CD4-positive, alpha-beta T cell treated with Interleukin-17A for 4 hours (primary cell): Measurements from ENCODE around the gene CCDC33.
A peak's percentile ranks its signal among the peaks of the same experiment; 100 is the strongest.

Experiments
- DNase-seq: peaks from one replicate; pipeline ENCODE4 v3.0.0-alpha.2; 2020; ENCODE audit warnings: mixed read lengths

The CCDC33 gene

GRCh38 chr15:74316141-74316540, 80.0 kb downstream of the CCDC33 start:
- no peak for DNase-seq

GRCh38 chr15:74317820-74318375, 81.8 kb downstream of the CCDC33 start:
- DNase-seq: no peak

- DNase-seq: no peak
Observed at GRCh38 chr15:74318376-74319137, 82.4 kb downstream of the CCDC33 start.

- DNase-seq: no peak
Observed at GRCh38 chr15:74319138-74319460, 83.0 kb downstream of the CCDC33 start.

GRCh38 chr15:74319596-74320351, 83.6 kb downstream of the CCDC33 start:
- DNase-seq: peak; percentile 16

- peak; percentile 29 for DNase-seq
Observed at GRCh38 chr15:74320352-74321247, 84.5 kb downstream of the CCDC33 start.

GRCh38 chr15:74322558-74323180, 86.5 kb downstream of the CCDC33 start:
- peak; percentile 64 for DNase-seq

- DNase-seq: no peak
Observed at GRCh38 chr15:74324714-74325113, 88.6 kb downstream of the CCDC33 start.

- no peak for DNase-seq
Observed at GRCh38 chr15:74326746-74327145, 90.6 kb downstream of the CCDC33 start.

GRCh38 chr15:74327756-74328155, 91.6 kb downstream of the CCDC33 start:
- DNase-seq: no peak

GRCh38 chr15:74328331-74329056, 92.4 kb downstream of the CCDC33 start:
- DNase-seq: no peak

GRCh38 chr15:74330861-74331408, 94.8 kb downstream of the CCDC33 start:
- no peak for DNase-seq

- no peak for DNase-seq
Observed at GRCh38 chr15:74332011-74332410, 95.9 kb downstream of the CCDC33 start.

- no peak for DNase-seq
Observed at GRCh38 chr15:74332611-74333010, 96.5 kb downstream of the CCDC33 start.

- no peak for DNase-seq
Observed at GRCh38 chr15:74333093-74333492, 97.0 kb downstream of the CCDC33 start.

GRCh38 chr15:74333662-74334061, 97.5 kb downstream of the CCDC33 start:
- no peak for DNase-seq

GRCh38 chr15:74334127-74334526, 98.0 kb downstream of the CCDC33 start:
- no peak for DNase-seq

- no peak for DNase-seq
Observed at GRCh38 chr15:74335396-74335795, 99.3 kb downstream of the CCDC33 start.

GRCh38 chr15:74336061-74337005, 100.2 kb downstream of the CCDC33 start:
- DNase-seq: no peak

- DNase-seq: no peak
Observed at GRCh38 chr15:74337146-74337545, 101.0 kb downstream of the CCDC33 start.
